Retina (tissue), 1 donor: Measurements from ENCODE around the gene KMT2C.
"Not testable (repeated sequence)": the region's sequence is repeated elsewhere in the genome, so short reads cannot be mapped to it uniquely, and the experiment has no call there.

Experiments used
- DNase-seq: peaks from one replicate; pipeline ENCODE4 v3.0.0-alpha.2; 2016

Gene KMT2C

DNA sequence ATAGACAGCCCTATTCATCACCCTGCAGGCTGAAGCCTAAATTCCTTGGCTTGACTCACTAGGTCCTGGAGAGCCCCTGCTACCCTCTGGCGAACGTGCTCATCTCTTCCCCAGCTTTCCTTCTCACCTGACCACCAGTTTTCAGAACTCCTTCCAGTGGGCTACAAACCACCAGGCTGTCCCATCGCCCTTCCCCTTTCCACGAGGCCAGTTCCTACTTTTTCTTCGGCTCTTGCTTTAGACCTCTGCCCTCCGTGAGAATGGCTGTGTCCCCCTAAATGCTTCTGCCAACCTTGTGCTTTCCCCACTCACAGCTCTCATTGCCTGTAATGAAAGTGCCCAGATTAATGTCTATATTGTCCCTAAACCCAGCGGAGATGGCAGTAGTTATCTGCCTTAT lies 5.4 kb upstream of the KMT2C start:
- not testable (repeated sequence) for DNase-seq

DNA sequence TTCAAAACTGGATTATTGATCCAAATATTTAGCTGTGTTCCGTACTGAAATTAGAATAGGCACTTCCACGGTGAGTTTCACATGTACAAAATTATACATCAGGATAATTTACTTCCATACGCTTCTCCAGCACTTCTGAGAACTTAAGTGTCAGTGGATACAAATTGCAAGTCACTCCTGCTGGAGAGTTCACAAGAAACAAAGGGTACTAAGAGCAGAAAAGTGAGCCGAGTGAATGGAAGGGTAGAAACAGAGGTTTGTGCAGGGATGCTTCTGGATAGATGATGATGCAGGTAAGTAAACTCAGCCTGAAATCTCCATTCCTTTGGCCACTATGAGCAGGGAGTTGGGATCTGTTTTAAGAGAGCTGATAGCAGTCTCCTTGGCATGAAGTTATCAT lies 2.2 kb upstream of the KMT2C start:
- DNase-seq, result not testable (repeated sequence)

DNA sequence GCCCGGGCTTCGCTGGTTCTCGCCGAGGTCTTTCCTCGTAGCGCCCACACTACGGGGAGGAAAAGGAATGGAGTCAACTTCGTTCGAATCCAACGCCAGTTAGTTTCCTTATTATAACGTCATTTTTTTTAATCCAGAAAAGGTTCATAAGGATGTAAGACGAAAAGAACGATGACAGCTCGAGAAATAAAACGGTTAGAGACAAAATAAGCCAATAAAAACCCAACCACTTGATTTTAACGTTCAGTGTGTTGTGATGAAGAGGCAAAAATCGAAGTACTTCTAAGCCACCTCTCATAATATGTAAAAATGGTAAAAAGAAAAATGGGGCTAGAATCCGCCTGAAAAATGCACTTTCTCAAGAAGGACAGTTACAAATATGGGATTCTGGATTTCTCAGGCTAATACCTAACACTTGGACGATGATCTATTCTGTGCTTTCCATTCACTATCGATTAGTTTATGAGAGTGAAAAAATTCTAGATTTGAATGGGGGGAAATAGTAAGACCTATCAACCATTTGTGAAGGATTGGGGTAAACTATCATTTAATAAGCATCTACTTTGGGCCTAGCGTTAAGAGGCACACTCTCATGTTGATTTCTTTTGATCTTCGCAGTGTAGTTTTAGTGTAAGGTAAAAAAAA lies 1.2 kb upstream of the KMT2C start:
- not testable (repeated sequence) for DNase-seq

DNA sequence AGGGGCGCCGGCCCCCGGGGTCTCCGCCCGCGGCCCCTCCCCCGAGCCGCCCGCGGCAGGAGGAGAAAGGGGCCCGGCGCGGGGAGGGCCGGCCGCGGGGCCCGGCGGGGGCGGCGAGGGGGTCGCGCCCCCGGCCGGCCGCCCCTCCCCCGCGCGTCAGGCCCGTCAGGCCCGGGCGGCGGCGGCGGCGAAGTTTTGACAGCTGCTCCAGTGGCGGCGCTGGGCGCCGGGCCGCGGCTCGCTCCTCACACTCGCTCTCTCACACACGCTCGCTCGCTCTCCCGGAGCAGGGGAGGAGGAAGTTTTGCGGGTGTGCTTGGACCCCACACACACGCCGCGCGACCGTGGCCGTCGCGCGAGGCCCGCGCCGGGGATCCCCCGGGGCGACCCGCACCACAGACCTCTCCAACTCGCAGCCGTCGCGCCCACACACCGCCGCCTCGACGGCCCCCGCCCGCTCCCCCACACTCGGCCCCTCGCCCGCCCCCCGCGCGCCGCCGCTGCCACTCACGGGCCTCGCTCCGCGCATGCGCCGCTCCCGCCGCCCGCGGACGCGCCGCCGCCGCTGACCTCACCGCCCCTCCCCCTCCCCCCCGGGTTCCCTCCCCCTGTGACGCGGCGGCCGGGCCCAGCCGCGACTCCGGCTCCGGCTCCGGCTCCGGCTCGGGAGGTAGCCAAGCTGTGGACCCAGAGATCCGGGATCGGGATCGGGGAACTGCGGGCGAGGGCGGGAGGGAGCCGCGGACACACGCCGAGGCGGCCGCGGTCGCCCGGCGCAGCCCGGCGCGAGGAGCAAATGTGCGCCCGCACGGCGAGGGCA lies 518 bp upstream of the KMT2C start:
- peak; percentile 93 for DNase-seq

DNA sequence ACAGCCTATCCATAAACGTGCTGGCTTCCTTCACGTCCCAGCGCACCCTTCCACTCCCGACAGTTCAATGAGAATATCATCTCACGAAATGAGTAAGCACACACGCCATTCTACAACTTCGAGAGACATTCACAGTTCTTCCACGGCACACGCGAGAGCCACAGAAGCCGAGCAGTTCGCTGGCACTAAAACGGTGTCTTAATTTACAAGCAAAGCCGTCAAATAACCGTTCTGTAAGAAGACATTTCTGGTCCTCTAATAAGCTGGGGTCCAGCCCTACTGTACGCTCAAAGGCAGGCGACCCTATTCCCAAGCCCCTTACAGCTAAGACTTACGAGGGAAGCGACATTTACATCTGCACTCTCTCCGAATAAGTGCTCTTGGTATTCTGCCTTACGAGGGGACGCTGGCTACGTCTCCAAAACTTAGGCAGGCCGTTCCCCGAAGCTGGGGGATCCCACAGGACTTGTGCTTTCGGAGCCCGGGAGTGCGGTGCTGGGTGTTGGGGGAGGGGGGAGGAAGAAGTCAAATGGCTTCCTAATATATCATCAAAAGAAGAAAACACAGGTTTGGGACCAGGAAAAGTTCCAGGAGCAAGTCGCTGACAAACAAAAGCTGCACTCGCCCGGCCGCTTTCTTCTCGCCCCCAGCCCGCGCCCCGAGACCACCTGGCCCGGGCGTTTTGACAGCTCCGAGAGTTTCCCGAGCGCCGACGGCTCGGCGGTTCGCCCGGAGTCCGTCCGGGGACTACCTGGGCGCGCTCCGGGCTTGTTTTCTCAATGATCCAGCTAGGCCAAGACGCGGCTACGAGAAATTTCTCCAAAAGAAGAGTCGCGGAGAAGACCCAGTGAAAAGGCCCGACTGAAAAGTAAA lies 1.1 kb downstream of the KMT2C start:
- DNase-seq, result peak; percentile 75

DNA sequence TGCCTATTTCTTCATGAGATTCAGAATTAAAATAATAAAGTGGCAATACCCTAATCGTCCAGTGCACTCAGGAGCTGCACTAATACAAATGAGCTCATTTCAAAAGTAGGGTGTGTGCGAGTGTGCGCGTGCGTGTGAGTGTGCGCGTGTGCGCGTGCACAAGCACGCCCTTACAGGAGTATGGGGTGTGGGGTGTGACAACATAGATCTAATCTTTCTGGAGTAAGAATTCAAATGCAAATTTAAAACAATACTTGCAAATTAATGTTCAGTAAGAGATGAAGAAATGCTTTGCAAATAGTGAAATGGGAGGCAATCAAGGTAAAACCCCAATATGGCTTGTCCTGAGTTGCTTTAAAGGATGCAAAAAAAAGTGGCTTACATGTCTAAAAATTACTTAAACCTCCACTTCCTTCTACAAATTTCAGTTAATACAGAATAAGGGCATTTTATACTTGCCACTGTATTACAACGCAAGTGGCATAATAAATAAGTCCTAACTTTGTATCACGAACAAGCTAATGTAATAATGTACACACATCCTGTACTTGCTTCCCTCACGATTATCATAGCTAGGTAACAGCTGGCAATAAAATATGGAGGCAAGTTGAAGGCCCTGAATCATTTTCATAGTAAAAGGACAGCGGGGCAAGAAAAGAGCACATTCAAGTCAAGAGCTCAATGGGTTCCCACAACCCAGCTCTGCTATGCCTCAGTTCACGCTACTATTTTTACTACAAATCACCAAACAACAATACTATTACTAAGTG lies 1.9 kb downstream of the KMT2C start:
- DNase-seq, result peak; percentile 49

DNA sequence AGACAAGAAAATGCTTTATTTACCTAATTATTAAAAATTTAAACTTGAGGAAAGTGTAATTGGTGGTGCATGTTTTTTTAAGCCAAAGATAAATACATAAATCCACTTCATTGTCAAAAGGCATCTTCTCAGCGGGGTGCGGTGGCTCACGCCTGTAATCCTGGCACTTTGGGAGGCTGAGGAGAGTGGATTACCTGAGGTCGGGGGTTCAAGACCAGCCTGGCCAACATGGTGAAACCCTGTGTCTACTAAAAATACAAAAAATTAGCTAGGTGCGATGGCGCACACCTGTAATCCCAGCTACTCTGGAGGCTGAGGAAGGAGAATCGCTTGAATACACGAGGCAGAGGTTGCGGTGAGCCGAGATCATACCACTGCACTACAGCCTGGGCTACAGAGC lies 3.1 kb downstream of the KMT2C start:
- DNase-seq, result not testable (repeated sequence)

DNA sequence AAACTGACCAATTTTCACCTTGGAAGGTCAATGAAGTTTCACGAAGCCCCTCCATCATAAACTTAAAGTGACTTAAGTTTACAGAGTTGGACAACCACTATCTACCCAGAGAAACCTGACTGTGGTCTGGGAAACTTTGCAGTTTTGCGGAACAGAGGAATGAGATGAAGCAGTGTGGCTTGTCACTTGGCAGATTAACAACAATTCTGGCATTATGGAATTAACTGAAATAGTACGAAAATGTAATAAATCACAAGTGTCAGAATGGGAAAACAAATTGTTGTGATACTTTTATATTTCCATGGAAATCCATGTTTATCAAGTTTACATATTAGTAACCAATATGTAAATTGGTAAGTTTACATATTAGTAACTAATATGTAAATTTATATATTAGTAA lies 4.9 kb downstream of the KMT2C start:
- no peak for DNase-seq

DNA sequence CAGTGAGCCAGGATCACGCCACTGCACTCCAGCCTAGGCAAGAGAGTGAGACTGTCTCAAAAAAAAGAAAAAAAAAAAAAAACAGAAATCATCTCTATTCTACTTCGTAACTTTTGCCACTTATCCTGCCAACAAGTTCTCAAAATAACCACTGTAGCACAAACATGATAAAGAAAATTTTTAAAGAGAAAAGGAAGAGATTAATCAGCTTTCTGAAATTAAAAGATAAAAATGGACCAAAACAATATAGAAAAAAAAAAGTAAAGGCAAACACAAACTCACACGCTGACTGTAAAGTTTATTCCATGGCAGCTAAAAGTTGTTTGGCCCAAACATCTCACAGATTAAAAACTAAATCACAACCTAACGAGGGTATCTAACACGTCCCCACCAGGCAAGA lies 5.7 kb downstream of the KMT2C start:
- DNase-seq, result not testable (repeated sequence)

DNA sequence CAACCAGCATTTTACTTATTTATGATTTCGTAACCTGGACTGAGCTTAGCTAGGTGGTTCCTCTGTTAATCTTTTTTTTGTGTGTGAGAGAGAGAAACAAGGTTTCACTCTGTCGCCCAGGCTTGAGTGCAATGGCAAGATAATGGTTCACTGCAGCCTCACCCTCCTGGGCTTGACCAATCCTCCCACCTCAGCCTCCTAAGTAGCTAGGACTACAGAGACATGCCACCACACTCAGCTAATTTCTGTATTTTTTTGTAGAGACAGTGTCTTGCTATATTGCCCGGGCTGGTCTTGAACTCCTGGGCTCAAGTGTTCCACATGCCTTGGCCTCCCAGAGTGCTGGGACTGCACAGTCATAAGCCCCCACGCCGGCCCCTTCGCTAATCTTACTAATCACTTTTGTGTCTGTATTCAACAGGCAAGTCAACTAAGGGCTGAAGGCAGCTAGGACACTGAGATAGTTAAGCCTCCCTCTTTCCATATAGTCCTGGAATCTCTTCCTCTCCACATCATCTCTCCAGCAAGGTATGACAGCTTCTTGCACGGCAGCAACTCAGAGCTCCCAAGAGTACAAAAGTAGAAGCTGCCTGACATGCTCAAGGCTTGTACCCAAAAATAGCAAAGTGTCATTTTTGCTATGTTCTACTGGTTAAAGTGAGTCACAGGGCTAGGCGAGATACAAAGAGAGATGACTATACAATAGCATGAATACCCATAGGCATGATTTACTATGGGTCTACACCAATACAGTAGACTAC lies 11.3 kb downstream of the KMT2C start:
- no peak for DNase-seq

DNA sequence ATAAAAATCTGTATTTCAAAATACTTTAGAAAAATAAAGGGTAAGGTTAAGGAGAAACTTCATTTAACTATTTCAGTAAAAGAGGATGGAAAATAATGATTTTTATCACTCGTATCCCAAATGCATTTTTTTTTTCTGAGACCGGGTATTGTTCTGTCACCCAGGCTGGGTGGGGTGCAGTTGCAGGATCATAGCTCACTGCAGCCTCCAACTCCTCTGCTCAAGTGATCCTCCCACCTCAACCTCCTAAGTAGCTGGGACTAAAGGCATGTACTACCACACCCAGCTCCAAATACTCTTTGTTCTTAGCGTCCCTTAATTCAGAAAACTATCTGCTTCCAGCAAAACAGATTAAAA lies 11.8 kb downstream of the KMT2C start:
- DNase-seq, result no peak

DNA sequence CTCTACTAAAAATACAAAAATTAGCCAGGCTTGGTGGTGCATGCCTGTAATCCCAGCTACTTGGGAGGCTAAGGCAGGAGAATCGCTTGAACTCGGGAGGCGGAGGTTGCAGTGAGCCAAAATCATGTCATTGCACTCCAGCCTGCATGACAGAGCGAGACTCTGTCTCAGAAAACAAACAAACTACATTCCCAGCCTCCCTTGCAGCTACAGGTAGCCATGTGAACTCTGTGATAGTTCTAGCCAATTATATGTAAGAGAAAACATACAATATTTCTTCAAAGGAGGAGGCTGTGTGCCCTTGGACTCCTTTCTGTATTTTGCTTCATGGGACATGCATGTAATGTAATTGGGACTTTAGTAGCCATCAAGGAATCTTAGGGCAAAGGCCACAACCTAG lies 12.6 kb downstream of the KMT2C start:
- DNase-seq, result not testable (repeated sequence)

DNA sequence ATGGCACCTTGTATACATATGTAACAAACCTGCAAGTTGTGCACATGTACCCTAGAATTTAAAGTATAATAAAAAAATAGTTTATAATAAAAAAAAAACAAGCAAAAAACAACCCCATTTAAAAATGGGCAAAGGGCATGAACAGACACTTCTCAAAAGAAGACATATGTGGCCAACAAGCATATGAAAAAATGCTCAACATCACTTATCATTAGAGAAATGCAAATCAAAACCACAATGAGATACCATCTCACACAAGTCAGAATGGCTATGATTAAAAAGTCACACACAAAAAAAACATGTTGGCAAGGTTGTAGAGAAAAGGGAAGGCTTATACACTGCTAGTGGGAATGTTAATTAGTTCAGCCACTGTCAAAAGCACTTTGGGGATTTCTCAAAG lies 14.9 kb downstream of the KMT2C start:
- not testable (repeated sequence) for DNase-seq

DNA sequence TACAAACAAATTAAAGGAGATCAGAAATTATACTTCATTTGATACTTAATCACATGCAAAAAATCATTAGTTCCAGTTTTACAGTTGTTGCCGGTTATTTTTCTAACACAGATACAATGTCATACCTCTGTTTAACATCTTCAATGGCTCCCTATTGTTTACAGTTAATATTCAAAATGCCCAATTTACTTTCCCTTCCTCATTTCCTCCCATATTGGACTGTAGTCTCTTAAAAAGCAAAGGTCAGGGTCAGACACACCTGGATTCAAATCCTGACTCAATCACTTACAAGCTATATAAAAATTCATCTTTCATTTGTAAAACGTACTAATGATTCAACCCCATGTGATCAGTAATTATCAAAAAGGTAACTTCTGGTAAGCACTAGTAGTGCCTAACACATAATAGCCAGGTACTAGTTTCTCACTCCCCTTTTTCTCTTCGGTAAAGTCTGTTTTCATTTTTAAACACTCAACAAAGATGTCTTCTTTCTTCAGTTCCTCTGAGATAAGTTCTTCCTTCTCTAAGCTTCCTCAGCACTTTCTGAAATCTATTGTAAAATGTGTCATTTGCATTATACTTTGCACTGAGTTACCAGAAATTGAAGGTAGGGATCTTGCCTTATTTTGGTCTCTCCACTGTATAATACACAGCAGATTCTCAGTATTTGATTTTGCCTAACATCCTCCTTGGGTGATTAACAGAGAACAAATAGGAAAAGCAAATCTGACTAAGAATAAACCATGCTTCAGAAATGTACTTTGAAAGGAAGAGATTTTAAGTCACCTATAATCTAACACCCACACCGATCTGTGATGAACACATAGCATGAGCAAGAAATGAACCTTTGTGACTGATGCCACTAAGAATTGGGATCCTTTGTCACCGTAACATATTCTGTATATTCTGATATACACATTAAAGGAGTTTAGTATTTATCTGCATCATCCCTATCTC lies 16.1 kb downstream of the KMT2C start:
- no peak for DNase-seq

DNA sequence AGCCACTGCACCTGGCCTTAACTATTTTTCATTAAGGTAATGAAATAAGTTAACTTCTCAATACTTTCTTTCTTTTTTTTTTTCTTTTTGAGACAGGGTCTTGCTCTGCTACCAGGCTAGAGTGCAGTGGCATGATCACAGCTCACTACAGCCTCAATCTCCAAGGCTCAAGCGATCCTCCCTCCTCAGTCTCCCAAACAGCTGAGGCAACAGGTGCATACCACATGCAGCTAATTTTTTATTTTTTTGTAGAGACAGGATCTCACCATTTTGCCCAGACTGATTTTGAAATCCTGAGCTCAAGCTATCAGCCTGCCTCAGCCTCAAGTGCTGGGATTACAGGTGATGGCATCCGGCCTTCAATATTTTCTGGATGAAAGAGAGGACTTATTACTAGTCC lies 21.0 kb downstream of the KMT2C start:
- DNase-seq, result no peak

DNA sequence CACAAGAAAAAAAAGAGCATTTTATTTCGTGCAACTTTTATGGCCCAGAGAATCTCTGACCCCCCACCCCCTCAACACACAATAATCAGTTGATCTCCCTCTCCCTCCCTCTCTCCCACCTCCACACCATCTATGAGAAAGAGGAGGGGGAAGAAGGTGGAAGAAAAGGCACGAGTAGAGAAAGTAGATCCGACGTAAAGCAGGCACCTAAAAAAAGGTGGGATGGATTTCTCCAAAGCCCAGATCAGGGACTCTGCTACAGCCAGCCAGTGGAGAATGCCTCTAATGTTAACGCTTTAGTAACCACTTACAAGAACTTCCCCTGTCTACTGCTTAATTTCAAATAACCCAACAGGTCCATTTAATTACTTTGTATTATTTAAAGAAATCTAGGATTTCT lies 24.4 kb downstream of the KMT2C start:
- peak; percentile 33 for DNase-seq

DNA sequence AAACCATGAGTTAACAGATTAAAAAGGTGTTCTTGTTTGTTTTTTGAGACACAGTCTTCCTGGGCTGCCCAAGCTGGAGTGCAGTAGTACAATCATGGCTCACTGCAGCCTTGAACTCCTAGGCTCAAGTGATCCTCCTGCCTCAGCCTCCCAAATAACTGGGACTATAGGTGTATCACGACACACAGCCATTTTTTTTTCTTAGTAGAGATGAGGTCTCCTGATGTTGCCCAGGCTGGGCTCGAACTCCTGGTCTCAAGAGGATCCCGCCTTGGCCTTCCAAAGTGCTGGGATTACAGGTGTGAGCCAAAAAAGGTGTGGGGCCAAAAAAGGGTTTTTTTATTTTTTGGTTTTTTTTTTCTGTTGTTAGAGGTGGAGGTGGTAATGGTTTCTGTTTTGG lies 29.3 kb downstream of the KMT2C start:
- DNase-seq, result no peak

DNA sequence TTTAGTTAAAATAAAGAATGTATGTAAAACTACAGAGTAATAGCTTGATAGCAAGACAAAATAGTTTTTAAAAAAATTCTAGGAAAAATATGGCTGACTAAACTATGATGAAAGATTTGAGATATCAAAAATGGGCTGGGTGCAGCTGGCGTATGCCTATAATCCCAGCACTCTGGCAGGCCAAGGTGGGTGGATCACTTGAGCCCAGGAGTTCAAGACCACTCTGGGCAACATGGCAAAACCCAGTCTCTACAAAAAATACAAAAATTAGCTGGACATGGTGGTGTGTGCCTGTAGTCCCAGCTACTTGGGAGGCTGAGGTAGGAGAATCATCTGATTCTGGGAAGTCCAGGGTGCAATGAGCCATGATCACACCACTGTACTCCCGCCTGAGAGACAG lies 29.8 kb downstream of the KMT2C start:
- not testable (repeated sequence) for DNase-seq

DNA sequence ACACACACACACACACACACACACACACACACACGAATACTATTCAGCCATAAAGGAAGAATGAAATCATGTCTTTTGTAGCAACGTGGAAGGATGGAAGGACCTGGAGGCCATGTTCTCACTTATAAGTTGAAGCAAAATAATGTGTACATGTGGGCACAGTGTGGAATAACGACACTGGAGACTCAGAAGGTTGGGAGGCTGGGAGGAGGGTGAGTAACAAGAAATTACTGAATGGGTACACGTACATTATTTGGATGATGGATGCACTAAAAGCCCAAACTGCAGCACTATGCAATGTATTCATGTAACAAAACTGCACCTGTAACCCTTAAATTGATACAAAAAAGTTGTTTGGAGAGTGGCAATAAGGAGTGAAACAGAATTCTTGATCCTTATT lies 32.1 kb downstream of the KMT2C start:
- DNase-seq, result no peak

DNA sequence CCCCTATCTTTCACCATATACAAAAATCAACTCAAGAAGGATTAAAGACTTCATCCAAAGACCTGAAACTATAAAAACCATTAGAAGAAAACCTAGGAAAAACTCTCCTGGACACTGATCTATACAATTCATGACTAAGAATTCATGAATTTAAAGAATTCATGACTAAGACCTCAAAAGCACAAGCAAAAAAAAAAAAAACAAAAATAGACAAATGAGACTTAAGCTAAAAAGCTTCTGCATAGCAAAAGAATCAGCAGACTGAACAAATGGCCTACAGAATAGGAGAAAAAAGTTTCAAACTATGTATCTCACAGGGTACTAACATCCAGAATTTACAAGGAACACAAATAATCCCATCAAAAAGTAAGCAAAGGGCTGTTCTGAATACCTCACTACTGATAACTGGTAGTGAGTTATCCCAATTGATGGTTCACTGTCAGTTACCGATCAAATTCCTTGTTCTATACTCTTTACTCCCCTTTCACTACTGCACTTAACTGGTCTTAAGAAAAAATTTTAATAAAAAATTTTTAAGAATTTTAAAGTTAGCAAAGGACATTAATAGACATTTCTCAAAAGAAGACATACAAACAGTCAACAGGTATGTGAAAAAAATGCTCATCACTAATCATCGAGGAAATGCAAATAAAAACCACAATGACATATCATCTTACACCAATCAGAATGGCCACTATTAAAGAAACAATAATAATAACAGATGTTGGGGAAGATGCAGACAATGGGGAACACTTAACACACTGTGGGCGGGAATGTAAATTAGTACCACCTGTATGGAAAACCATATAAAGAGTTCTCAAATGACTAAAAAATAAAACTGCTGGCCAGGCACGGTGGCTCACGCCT lies 33.2 kb downstream of the KMT2C start:
- DNase-seq, result no peak
